GF-D8 (cell line): ENCODE measurements around the gene IMPG1.

Experiments
- DNase-seq: peaks from one replicate; lab custom pipeline; 2025; lab: John Stamatoyannopoulos, UW

IMPG1 gene

DNA sequence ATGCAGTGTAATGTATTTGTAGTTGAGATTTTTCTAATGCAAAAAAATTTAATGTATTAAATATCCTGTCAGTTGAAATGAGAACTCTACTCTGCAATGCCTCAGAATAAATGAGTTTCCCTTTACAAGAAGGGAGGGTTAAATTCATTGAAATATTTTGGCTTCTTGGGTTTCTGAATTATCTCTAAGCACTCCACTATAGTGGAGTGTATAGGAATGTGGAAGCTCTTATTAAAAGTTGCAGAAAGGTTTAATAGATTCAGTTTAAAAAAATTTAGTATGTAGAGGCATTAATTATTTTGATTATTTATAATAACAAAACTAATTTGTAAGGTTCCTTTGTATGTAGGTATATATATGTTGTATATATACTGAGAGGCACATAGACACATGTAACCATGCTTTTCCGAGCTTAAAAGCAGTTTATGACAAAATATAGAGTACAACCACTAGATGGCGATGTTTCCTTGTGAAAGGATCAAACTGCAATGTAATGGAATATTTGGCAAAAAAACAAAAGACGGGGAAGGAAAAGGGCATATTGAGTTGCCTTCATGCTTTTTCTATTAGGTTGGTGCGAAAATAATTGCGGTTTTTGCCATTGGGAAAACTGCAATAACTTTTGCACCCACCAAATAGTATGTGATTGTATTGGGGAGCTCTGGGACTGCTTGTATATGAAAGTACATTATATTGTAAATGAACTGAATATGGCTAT is 179.2 kb downstream of the IMPG1 start:
- DNase-seq: peak; percentile 16

DNA sequence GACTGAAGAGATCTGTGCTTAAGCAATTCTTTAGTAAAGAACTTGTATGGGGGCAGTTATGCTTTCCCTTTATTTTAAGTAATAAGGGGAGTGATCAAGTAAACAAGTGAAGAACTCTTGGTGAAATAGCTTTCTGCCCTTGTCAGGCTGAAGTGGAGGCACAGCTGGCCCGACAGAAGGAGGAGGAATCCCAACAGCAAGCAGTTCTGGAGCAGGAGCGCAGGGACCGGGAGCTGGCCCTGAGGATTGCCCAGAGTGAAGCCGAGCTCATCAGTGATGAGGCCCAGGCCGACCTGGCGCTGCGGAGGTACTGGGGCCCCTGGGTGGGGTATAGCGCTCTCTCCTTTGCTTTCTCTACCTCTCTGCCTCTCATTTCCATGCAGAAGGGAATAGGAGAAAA is 180.1 kb downstream of the IMPG1 start:
- DNase-seq: no peak

DNA sequence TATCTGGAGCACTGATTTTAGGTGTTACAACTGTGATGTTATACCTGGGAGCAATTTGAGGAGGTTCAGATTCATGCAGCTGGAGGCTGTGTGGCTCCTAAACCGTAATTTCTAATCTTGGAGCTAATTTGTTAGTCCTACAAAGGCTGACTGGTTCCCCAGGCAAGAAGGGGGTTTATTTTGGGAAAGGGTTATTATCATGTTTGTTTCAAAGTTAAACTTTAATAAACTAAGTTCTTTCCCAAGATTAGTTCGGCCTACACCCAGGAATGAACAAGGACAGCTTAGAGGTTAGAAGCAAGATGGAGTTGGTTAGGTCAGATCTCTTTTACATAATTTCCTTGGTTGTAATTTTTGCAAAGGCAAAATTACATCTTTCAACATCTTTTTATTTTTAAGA is 187.6 kb downstream of the IMPG1 start:
- DNase-seq: no peak

DNA sequence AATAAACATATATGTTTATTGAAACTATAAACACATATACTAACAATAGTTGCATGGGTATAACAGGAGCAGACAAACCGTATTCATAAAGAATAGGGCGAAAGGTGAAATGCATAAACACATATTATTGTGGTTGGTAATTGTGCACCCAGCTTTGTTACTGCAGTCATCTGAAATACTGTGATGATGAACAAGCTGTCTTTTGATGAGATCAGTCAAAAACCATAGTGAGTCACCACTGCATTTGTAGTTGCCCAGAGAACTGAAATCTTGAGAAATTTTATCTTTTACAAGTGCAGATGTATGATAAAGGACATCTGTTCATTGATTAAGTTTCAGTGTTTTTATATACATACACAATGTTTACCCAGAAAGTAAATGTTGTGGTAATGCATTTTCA is 189.7 kb downstream of the IMPG1 start:
- no peak for DNase-seq

DNA sequence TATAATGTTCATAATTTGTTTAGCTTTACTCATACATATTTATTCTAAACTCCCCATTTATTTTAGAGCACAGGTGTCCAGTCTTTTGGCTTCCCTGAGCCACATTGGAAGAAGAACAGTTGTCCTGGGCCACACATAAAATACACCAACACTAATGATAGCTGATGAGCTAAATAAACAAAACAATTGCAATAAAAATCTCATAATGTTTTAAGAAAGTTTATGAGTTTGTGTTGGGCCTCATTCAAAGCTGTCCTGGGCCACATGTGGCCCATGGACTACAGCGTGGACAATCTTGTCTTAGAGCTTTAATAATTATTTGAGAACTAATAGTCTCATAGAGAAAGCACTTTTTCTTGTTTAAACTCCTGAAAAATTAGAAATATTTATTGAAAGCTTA is 192.2 kb downstream of the IMPG1 start:
- DNase-seq: no peak

DNA sequence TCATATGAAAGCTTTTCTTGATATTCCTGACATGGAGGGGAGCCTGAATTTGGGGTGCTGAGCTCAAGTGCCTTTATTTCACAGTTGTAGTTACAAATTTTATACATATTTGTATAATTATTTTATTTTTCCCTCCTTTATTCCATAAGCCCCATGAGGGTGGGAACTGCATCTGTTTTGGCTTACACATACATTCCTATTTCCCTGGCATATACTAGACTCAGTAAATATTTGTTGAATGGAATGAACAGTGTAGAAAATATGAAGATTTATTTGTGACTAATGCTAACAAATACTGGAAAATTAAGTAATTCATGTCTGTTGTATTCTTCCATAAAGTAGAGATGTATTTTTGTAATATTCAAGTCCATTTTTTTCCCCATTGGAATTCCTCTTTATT is 196.3 kb downstream of the IMPG1 start:
- DNase-seq: no peak

DNA sequence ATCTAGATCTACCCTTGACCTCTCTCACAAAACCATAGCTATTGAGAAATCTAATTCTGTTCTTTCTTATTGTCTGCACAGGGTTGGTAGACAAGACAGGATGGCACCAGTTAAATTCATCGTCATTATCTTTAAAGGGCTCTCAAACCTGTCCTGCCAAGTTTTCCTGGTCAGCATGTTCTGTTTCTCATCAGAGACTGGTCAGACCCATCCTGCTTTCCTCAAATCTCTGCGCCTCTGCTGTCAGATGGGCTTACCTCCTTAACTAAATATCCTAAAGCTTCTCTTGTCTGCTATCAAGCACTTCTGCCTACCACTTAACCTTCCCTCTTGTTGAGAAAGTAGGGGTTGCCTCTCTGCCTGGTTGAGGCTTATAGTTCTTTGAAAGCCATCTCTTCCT is 198.2 kb downstream of the IMPG1 start:
- DNase-seq: no peak
